Endodermal cell (in vitro differentiated cells): ENCODE results near the gene ZSCAN5A. TPM values are rescaled to one million over a fixed set of nuclear protein-coding genes. Genes with fewer than 3 reads are reported as not detected.
A peak's percentile ranks its signal among the peaks of the same experiment; 100 is the strongest.
"Not testable (repeated sequence)": the region's sequence is repeated elsewhere in the genome, so short reads cannot be mapped to it uniquely, and the experiment has no call there.

Experiments
- DNase-seq: peaks from one replicate; pipeline ENCODE4 v3.0.0-alpha.2; 2017
- H3K27ac ChIP-seq: 2 replicates; pipeline ENCODE4 v1.5.1; 2013; ENCODE audit warnings: mild to moderate bottlenecking, low read depth, low read length, moderate library complexity
- H3K27me3 ChIP-seq: 2 replicates; pipeline ENCODE4 v1.6.1; 2013; ENCODE audit warnings: mild to moderate bottlenecking, low read length, moderate library complexity; ENCODE audit not compliant: insufficient read depth, control insufficient read depth, poor library complexity, severe bottlenecking
- H3K36me3 ChIP-seq: 2 replicates; pipeline ENCODE4 v1.7.0; 2013; ENCODE audit warnings: mild to moderate bottlenecking, low read length, moderate library complexity; ENCODE audit not compliant: control insufficient read depth, insufficient read depth
- H3K4me1 ChIP-seq: one replicate; pipeline ENCODE4 v1.7.0; 2013; ENCODE audit warnings: low read length; ENCODE audit not compliant: control insufficient read depth, insufficient read depth
- H3K4me3 ChIP-seq: 2 replicates; pipeline ENCODE4 v1.5.1; 2013; ENCODE audit warnings: mild to moderate bottlenecking, low read length, moderate library complexity
- H3K9ac ChIP-seq: 2 replicates; pipeline ENCODE4 v1.6.1; 2013; ENCODE audit warnings: mild to moderate bottlenecking, low read length, moderate library complexity; ENCODE audit not compliant: poor library complexity, severe bottlenecking; ENCODE audit errors: extremely low read depth
- H3K9me3 ChIP-seq: 2 replicates; pipeline ENCODE4 v1.6.1; 2013; ENCODE audit warnings: mild to moderate bottlenecking, low read length, moderate library complexity; ENCODE audit not compliant: control insufficient read depth
- H3K27ac Mint-ChIP-seq: 2 replicates; pipeline ENCODE4 v1.8.0; 2020; ENCODE audit warnings: mixed read lengths
- H3K27me3 Mint-ChIP-seq: 2 replicates; pipeline ENCODE4 v1.8.0; 2021; ENCODE audit warnings: mild to moderate bottlenecking, mixed read lengths; ENCODE audit not compliant: insufficient read depth
- H3K36me3 Mint-ChIP-seq: 2 replicates; pipeline ENCODE4 v1.8.0; 2020; ENCODE audit warnings: low read depth, mixed read lengths
- H3K4me1 Mint-ChIP-seq: 2 replicates; pipeline ENCODE4 v1.8.0; 2020; ENCODE audit warnings: mixed read lengths
- H3K4me3 Mint-ChIP-seq: 2 replicates; pipeline ENCODE4 v1.8.0; 2020; ENCODE audit warnings: mild to moderate bottlenecking, moderate library complexity, mixed read lengths
- H3K9me3 Mint-ChIP-seq: 2 replicates; pipeline ENCODE4 v1.8.0; 2020; ENCODE audit warnings: mild to moderate bottlenecking, mixed read lengths
- CTCF ChIP-seq: fragments of 200-600 bp; sonication (generic); conservative IDR thresholded peaks from 2 replicates; pipeline ENCODE4 v1.5.0; 2021; ENCODE audit warnings: antibody characterized with exemption, mild to moderate bottlenecking
- WGBS, 2 experiments: methylation state at CpG; one replicate each; pipeline versions ENCODE4 v1.1.5 to v1.1.7; 2013; ENCODE audit warnings: missing lambda C conversion rate in 2 of 2, mixed read lengths in 1 of 2; ENCODE audit not compliant: insufficient coverage in 1 of 2, insufficient read length in 1 of 2; 5-methylcytosine and 5-hydroxymethylcytosine counted together
- total RNA-seq, 2 donors: library from RNA; stranded (reverse); fragmentation: NEBNext Ultra II Directional in 1 of 2; extraction: Animal tissue kit (Norgen Biotek cat#: 25700) in 1 of 2; gene quantifications; 2 replicates in 1 of 2; 3 replicates in 1 of 2; pipeline ENCODE4 v1.2.1, GENCODE V29; 2021

ZSCAN5A gene
- total RNA-seq, 2 donors from 2014 or later = 11.9 to 20.8 TPM

- Mint-ChIP-seq H3K36me3 (peaks cover 48% of the 10 kb centered on the region), H3K4me3 (no peak overlapping the region), H3K27me3 (no peaks in the 10 kb centered on the region), H3K9me3 (peaks cover 7% of the 10 kb centered on the region), H3K4me1 (peaks cover 6% of the 10 kb centered on the region), H3K27ac (no peak overlapping the region)
- TF ChIP-seq CTCF = no peak
- Histone ChIP-seq H3K9ac (no peak overlapping the region), H3K36me3 (peaks cover 29% of the 10 kb centered on the region), H3K9me3 (no peaks in the 10 kb centered on the region), H3K4me3 (no peak overlapping the region), H3K4me1 (no peaks in the 10 kb centered on the region), H3K27ac (no peak overlapping the region), H3K27me3 (no peaks in the 10 kb centered on the region)
- 93 to 97% methylated on average over 7 to 8 of the region's 8 CpGs for WGBS, 2 experiments
- no peak for DNase-seq
Observed at GRCh38 chr19:56310462-56310861, 4.2 kb downstream of the ZSCAN5A start.

- Histone ChIP-seq H3K4me1 (no peaks in the 10 kb centered on the region), H3K27me3 (no peaks in the 10 kb centered on the region), H3K9me3 (no peaks in the 10 kb centered on the region), H3K27ac (no peak overlapping the region), H3K9ac (no peak overlapping the region), H3K4me3 (no peak overlapping the region), H3K36me3 (peaks cover 29% of the 10 kb centered on the region)
- Mint-ChIP-seq H3K27me3 (no peaks in the 10 kb centered on the region), H3K36me3 (peaks cover 56% of the 10 kb centered on the region), H3K4me3 (no peak overlapping the region), H3K9me3 (peaks cover 7% of the 10 kb centered on the region), H3K4me1 (peaks cover 6% of the 10 kb centered on the region), H3K27ac (peak overlapping the region; percentile 58)
- DNase-seq = peak; percentile 94
- TF ChIP-seq CTCF = peak; percentile 99
- 77 to 100% methylated on average over 2 to 11 of the region's 11 CpGs for WGBS, 2 experiments
Observed at GRCh38 chr19:56309511-56310185, 5.0 kb downstream of the ZSCAN5A start.

GRCh38 chr19:56308792-56309191 is 5.8 kb downstream of the ZSCAN5A start:
- H3K9me3 Mint-ChIP-seq = peaks cover 7% of the 10 kb centered on the region
- no peak overlapping the region for H3K27ac Mint-ChIP-seq
- H3K4me3 ChIP-seq = no peak overlapping the region
- no peak for TF ChIP-seq CTCF
- peaks cover 6% of the 10 kb centered on the region for H3K4me1 Mint-ChIP-seq
- no peaks in the 10 kb centered on the region for H3K27me3 Mint-ChIP-seq
- H3K4me3 Mint-ChIP-seq = no peak overlapping the region
- no peaks in the 10 kb centered on the region for H3K4me1 ChIP-seq
- no peak overlapping the region for H3K9ac ChIP-seq
- peaks cover 29% of the 10 kb centered on the region for H3K36me3 ChIP-seq
- peaks cover 64% of the 10 kb centered on the region for H3K36me3 Mint-ChIP-seq
- DNase-seq = no peak
- H3K27me3 ChIP-seq = no peaks in the 10 kb centered on the region
- no peaks in the 10 kb centered on the region for H3K9me3 ChIP-seq
- 94 to 100% methylated on average over 5 to 7 of the region's 7 CpGs for WGBS, 2 experiments
- H3K27ac ChIP-seq = no peak overlapping the region

GRCh38 chr19:56307062-56307461 is 7.6 kb downstream of the ZSCAN5A start:
- DNase-seq, H3K27ac Mint-ChIP-seq, H3K9me3 ChIP-seq, H3K4me1 Mint-ChIP-seq, H3K27ac ChIP-seq, H3K4me1 ChIP-seq, H3K4me3 Mint-ChIP-seq, H3K9me3 Mint-ChIP-seq, H3K4me3 ChIP-seq, H3K27me3 ChIP-seq, H3K9ac ChIP-seq, H3K27me3 Mint-ChIP-seq: not testable (repeated sequence)
- H3K36me3 ChIP-seq = peaks cover 29% of the 10 kb centered on the region
- H3K36me3 Mint-ChIP-seq = peaks cover 65% of the 10 kb centered on the region
- WGBS, 2 experiments = 91 to 96% methylated on average over 4 to 6 of the region's 6 CpGs
